Naive thymus-derived CD4-positive, alpha-beta T cell (primary cell): ENCODE results near the gene GBA2. TPM values are rescaled to one million over a fixed set of nuclear protein-coding genes. Genes with fewer than 3 reads are reported as not detected.
A peak's percentile ranks its signal among the peaks of the same experiment; 100 is the strongest.

ENCODE experiments used
- ATAC-seq: fragments of 150-1000 bp; cut with Tn5 transposase; 2 replicates; pipeline ENCODE4 v1.10.0; 2021; ENCODE audit warnings: mild to moderate bottlenecking, moderate library complexity
- CTCF ChIA-PET: fragments of 350-600 bp; sonication (Branson Sonifier 250); formaldehyde crosslinking; loops from one replicate; lab custom pipeline; 2021; ENCODE audit warnings: antibody characterized with exemption; lab: Charles Lee
- POLR2A ChIA-PET: fragments of 350-600 bp; sonication (Branson Sonifier 250); formaldehyde crosslinking; loops from one replicate; lab custom pipeline; 2021; ENCODE audit warnings: antibody characterized with exemption, inconsistent platforms; lab: Charles Lee
- DNase-seq, 9 donors: peaks; one replicate each; pipeline versions ENCODE4 v3.0.0 to v3.0.0-alpha.2; 2020 to 2022; ENCODE audit warnings: mixed read lengths in 1 of 9
- H3K27ac ChIP-seq: one replicate; pipeline ENCODE4 v1.7.0; 2013; ENCODE audit warnings: mild to moderate bottlenecking, low read depth, low read length, moderate library complexity
- H3K27me3 ChIP-seq, 2 donors: one replicate each; pipeline ENCODE4 v1.7.0; 2013; ENCODE audit warnings: low read length in 2 of 2, mild to moderate bottlenecking in 2 of 2, moderate library complexity in 2 of 2; ENCODE audit not compliant: control insufficient read depth in 2 of 2, insufficient read depth in 2 of 2
- H3K36me3 ChIP-seq, 3 experiments: 1 replicate in 2 of 3; 2 replicates in 1 of 3; pipeline ENCODE4 v1.7.0; 2013; ENCODE audit warnings: low read length in 3 of 3, mild to moderate bottlenecking in 3 of 3, moderate library complexity in 1 of 3; ENCODE audit not compliant: insufficient read depth in 3 of 3, control insufficient read depth in 2 of 3
- H3K4me1 ChIP-seq, 2 donors: one replicate each; pipeline ENCODE4 v1.7.0; 2013; ENCODE audit warnings: low read length in 2 of 2, mild to moderate bottlenecking in 2 of 2, moderate library complexity in 1 of 2; ENCODE audit not compliant: control insufficient read depth in 2 of 2, insufficient read depth in 2 of 2
- H3K4me3 ChIP-seq: 2 replicates; pipeline ENCODE4 v1.7.0; 2013; ENCODE audit warnings: mild to moderate bottlenecking, low read length
- H3K9me3 ChIP-seq, 3 experiments: 1 replicate in 2 of 3; 2 replicates in 1 of 3; pipeline ENCODE4 v1.7.0; 2013; ENCODE audit warnings: low read length in 3 of 3; ENCODE audit not compliant: control insufficient read depth in 2 of 3
- H3K27ac Mint-ChIP-seq, 9 donors: one replicate each; pipeline ENCODE4 v1.8.0; 2020 to 2022; ENCODE audit warnings: mixed read lengths in 9 of 9, mild to moderate bottlenecking in 8 of 9, moderate library complexity in 5 of 9, inconsistent platforms in 2 of 9
- H3K27me3 Mint-ChIP-seq, 5 donors: one replicate each; pipeline ENCODE4 v1.8.0; 2021 to 2022; ENCODE audit warnings: mixed read lengths in 5 of 5, mild to moderate bottlenecking in 1 of 5
- H3K36me3 Mint-ChIP-seq, 5 donors: one replicate each; pipeline ENCODE4 v1.8.0; 2020 to 2022; ENCODE audit warnings: mixed read lengths in 5 of 5, mild to moderate bottlenecking in 3 of 5, inconsistent platforms in 1 of 5
- H3K4me1 Mint-ChIP-seq, 7 donors: one replicate each; pipeline ENCODE4 v1.8.0; 2020 to 2022; ENCODE audit warnings: mixed read lengths in 7 of 7, mild to moderate bottlenecking in 3 of 7, inconsistent platforms in 1 of 7
- H3K4me3 Mint-ChIP-seq, 10 donors: one replicate each; pipeline ENCODE4 v1.8.0; 2020 to 2022; ENCODE audit warnings: mild to moderate bottlenecking in 10 of 10, mixed read lengths in 10 of 10, moderate library complexity in 6 of 10, inconsistent platforms in 2 of 10
- H3K9me3 Mint-ChIP-seq, 11 donors: one replicate each; pipeline ENCODE4 v1.8.0; 2020 to 2022; ENCODE audit warnings: mixed read lengths in 11 of 11, mild to moderate bottlenecking in 4 of 11, inconsistent platforms in 1 of 11, moderate library complexity in 1 of 11
- intact Hi-C, 2 donors: fragments of 100-400 bp; cut with micrococcal nuclease; formaldehyde crosslinking; loops; one replicate each; pipeline ENCODE4 v1.15.1; 2023
- polyA plus RNA-seq, 2 donors: library from polyadenylated mRNA; unstranded; fragments of 300-500 nt; fragmentation: Illumina TruSeq; gene quantifications; one replicate each; pipeline ENCODE4 v1.2.3, GENCODE V29; 2021
- total RNA-seq, 6 experiments: library from RNA in 5 of 6; stranded (reverse) in 5 of 6; gene quantifications; 1 replicate in 5 of 6; 2 replicates in 1 of 6; pipeline ENCODE4 v1.2.3 and lab custom pipeline; 2021 to 2026

The GBA2 gene
- total and polyA plus RNA-seq, 7 experiments from 2014 or later: 18.0 to 55.4 (median 47.5) TPM

GRCh38 chr9:35736201-35736633 lies 12.8 kb downstream of the GBA2 start:
- intact Hi-C loops: loop anchor here (1.0 to 10.0 kb wide), 8 partner anchors 12 to 1071 kb away; partner anchors contain the start of genes CCL27 (in 1 of the 2), GBA2 (in 1 of the 2) and RGP1 (in 1 of the 2)
- Mint-ChIP-seq H3K36me3 (peaks cover 0 to 20% (median 14%) of the 10 kb centered on the region in 5 donors), H3K27me3 (no peaks in the 10 kb centered on the region), H3K9me3 (peaks cover 0 to 2% (median 0%) of the 10 kb centered on the region in 11 donors), H3K27ac (peak overlapping the region in 6 of 9 donors; percentile 1 to 81 (median 29)), H3K4me3 (peak overlapping the region in 1 of 10 donors; percentile 56), H3K4me1 (peaks cover 17 to 34% (median 22%) of the 10 kb centered on the region in 7 donors)
- DNase-seq (peak; percentile 27 to 75 (median 73)), ATAC-seq (peak; percentile 28)
- Histone ChIP-seq H3K27me3 (no peaks in the 10 kb centered on the region), H3K27ac (no peak overlapping the region), H3K4me1 (peaks cover 18 to 22% of the 10 kb centered on the region in 2 donors), H3K36me3 (peaks cover 5 to 60% (median 8%) of the 10 kb centered on the region in 3 experiments), H3K4me3 (no peak overlapping the region), H3K9me3 (no peaks in the 10 kb centered on the region)
- ChIA-PET CTCF (interaction anchor here (0.6 to 5.6 kb wide), 15 partner anchors 11 to 146 kb away, joined by 3 to 61 read pairs (median 4); partner anchors contain the start of genes GBA2 and RGP1), POLR2A (interaction anchor here (0.6 to 7.2 kb wide), 6 partner anchors 10 to 88 kb away, joined by 3 to 89 read pairs (median 6); partner anchors contain the start of genes GBA2, RGP1 and SIT1)

- Histone ChIP-seq H3K4me1 (peaks cover 39 to 43% of the 10 kb centered on the region in 2 donors), H3K27ac (peak overlapping the region; percentile 93), H3K27me3 (no peaks in the 10 kb centered on the region), H3K4me3 (no peak overlapping the region), H3K36me3 (peaks cover 5 to 39% (median 8%) of the 10 kb centered on the region in 3 experiments), H3K9me3 (no peaks in the 10 kb centered on the region)
- peaks cover 0 to 20% (median 12%) of the 10 kb centered on the region in 5 donors for H3K36me3 Mint-ChIP-seq
- H3K4me1 Mint-ChIP-seq: peaks cover 20 to 34% (median 22%) of the 10 kb centered on the region in 7 donors
- POLR2A ChIA-PET: interaction anchor here (0.7 to 7.2 kb wide), 4 partner anchors 15 to 98 kb away, joined by 3 to 89 read pairs (median 15); partner anchors contain the start of genes GBA2, RGP1 and SIT1
- intact Hi-C loops: loop anchor here in 1 of 2 donors (10.0 kb wide), 2 partner anchors 249 to 1069 kb away; partner anchors contain the start of gene CCL27
- ATAC-seq (no peak), DNase-seq (no peak)
- H3K4me3 Mint-ChIP-seq: peak overlapping the region in 4 of 10 donors; percentile 21 to 47 (median 30)
- peak overlapping the region in 2 of 9 donors; percentile 22 to 33 for H3K27ac Mint-ChIP-seq
- peaks cover 0 to 2% (median 0%) of the 10 kb centered on the region in 11 donors for H3K9me3 Mint-ChIP-seq
- no peaks in the 10 kb centered on the region for H3K27me3 Mint-ChIP-seq
- CTCF ChIA-PET: interaction anchor here (1.1 to 5.6 kb wide), 4 partner anchors 14 to 76 kb away, joined by 3 to 61 read pairs (median 6); partner anchors contain the start of genes CCDC107, GBA2, RGP1 and RMRP
These were observed 14.9 kb downstream of the GBA2 start for GRCh38 chr9:35734096-35734495.

- H3K4me3 Mint-ChIP-seq: peak overlapping the region in 5 of 10 donors; percentile 87 to 97 (median 94)
- no peak for ATAC-seq
- H3K9me3 ChIP-seq: no peaks in the 10 kb centered on the region
- peaks cover 49 to 53% of the 10 kb centered on the region in 2 donors for H3K4me1 ChIP-seq
- intact Hi-C loops: loop anchor here (1.0 to 10.0 kb wide), 19 partner anchors 16 to 1086 kb away; partner anchors contain the start of genes GBA2 (in 2 of the 2), RGP1 (in 2 of the 2), CCDC107 (in 1 of the 2) and CCL27 (in 1 of the 2)
- DNase-seq: peak in 1 of 9 donors; percentile 13
- peak overlapping the region; percentile 98 for H3K4me3 ChIP-seq
- H3K9me3 Mint-ChIP-seq: no peaks in the 10 kb centered on the region
- H3K27me3 Mint-ChIP-seq: no peaks in the 10 kb centered on the region
- H3K4me1 Mint-ChIP-seq: peaks cover 20 to 34% (median 22%) of the 10 kb centered on the region in 7 donors
- H3K27me3 ChIP-seq: no peaks in the 10 kb centered on the region
- H3K27ac ChIP-seq: peak overlapping the region; percentile 93
- ChIA-PET POLR2A (interaction anchor here (0.7 to 7.2 kb wide), 19 partner anchors 9 to 129 kb away, joined by 3 to 89 read pairs (median 6); partner anchors contain the start of genes ARHGEF39, CCDC107, GBA2 and HINT2), CTCF (interaction anchor here (0.6 to 4.8 kb wide), 15 partner anchors 8 to 178 kb away, joined by 3 to 28 read pairs (median 4); partner anchors contain the start of genes CCDC107, GBA2, RGP1 and RMRP)
- H3K27ac Mint-ChIP-seq: peak overlapping the region in 6 of 9 donors; percentile 80 to 96 (median 92)
- H3K36me3 ChIP-seq: peaks cover 5 to 28% (median 6%) of the 10 kb centered on the region in 3 experiments
- H3K36me3 Mint-ChIP-seq: peaks cover 0 to 14% (median 8%) of the 10 kb centered on the region in 5 donors
These were observed 16.1 kb downstream of the GBA2 start for GRCh38 chr9:35732800-35733541.

GRCh38 chr9:35732185-35732799 lies 16.7 kb downstream of the GBA2 start, which contains the start of the genes CREB3 and TLN1:
Gene CREB3, plus strand, starts transcription at chr9:35732666. Its CDS starts 107 bp downstream, at chr9:35732773.
Gene TLN1, minus strand, starts transcription at chr9:35732195. Its CDS starts 6,501 bp downstream, at chr9:35725694.
- ATAC-seq (peak; percentile 94), DNase-seq (peak; percentile 86 to 98 (median 96))
- POLR2A ChIA-PET: interaction anchor here (0.5 to 7.2 kb wide), 24 partner anchors 8 to 1085 kb away, joined by 3 to 89 read pairs (median 5); partner anchors contain the start of genes ARHGEF39, CCDC107, GBA2 and HINT2
- Histone ChIP-seq H3K4me1 (peaks cover 56 to 60% of the 10 kb centered on the region in 2 donors), H3K27ac (peak within 1 kb of the TSS; percentile 93), H3K36me3 (peaks cover 0 to 21% (median 5%) of the 10 kb centered on the region in 3 experiments), H3K9me3 (no peaks in the 10 kb centered on the region), H3K27me3 (no peaks in the 10 kb centered on the region), H3K4me3 (peak within 1 kb of the TSS; percentile 98)
- peaks cover 0 to 14% (median 8%) of the 10 kb centered on the region in 5 donors for H3K36me3 Mint-ChIP-seq
- H3K4me1 Mint-ChIP-seq: peaks cover 20 to 34% (median 22%) of the 10 kb centered on the region in 7 donors
- CTCF ChIA-PET: interaction anchor here (0.6 to 6.4 kb wide), 18 partner anchors 9 to 178 kb away, joined by 3 to 50 read pairs (median 5); partner anchors contain the start of genes CCDC107, GBA2, RGP1 and RMRP
- intact Hi-C loops: loop anchor here (1.0 to 10.0 kb wide), 19 partner anchors 17 to 1085 kb away; partner anchors contain the start of genes GBA2 (in 2 of the 2), RGP1 (in 2 of the 2), CCDC107 (in 1 of the 2) and CCL27 (in 1 of the 2)
- peak within 1 kb of the TSS in 6 of 9 donors; percentile 80 to 96 (median 92) for H3K27ac Mint-ChIP-seq
- H3K27me3 Mint-ChIP-seq: no peaks in the 10 kb centered on the region
- H3K9me3 Mint-ChIP-seq: no peaks in the 10 kb centered on the region
- peak within 1 kb of the TSS in 5 of 10 donors; percentile 87 to 97 (median 94) for H3K4me3 Mint-ChIP-seq

- DNase-seq: peak in 2 of 9 donors; percentile 26
- Histone ChIP-seq H3K4me3 (peak overlapping the region; percentile 98), H3K27ac (peak overlapping the region; percentile 93), H3K27me3 (no peaks in the 10 kb centered on the region), H3K36me3 (peaks cover 0 to 14% (median 5%) of the 10 kb centered on the region in 3 experiments), H3K9me3 (no peaks in the 10 kb centered on the region), H3K4me1 (peaks cover 62 to 67% of the 10 kb centered on the region in 2 donors)
- Mint-ChIP-seq H3K27me3 (no peaks in the 10 kb centered on the region), H3K9me3 (peaks cover 0 to 2% (median 0%) of the 10 kb centered on the region in 11 donors), H3K4me3 (peak overlapping the region in 5 of 10 donors; percentile 87 to 97 (median 94)), H3K4me1 (peaks cover 21 to 34% (median 24%) of the 10 kb centered on the region in 7 donors), H3K36me3 (peaks cover 0 to 16% (median 8%) of the 10 kb centered on the region in 5 donors), H3K27ac (peak overlapping the region in 6 of 9 donors; percentile 80 to 96 (median 92))
- ATAC-seq: no peak
- ChIA-PET POLR2A (interaction anchor here (0.7 to 7.2 kb wide), 23 partner anchors 10 to 1084 kb away, joined by 3 to 89 read pairs (median 5); partner anchors contain the start of genes CCDC107, GBA2, HINT2 and MSMP), CTCF (interaction anchor here (0.5 to 6.4 kb wide), 17 partner anchors 12 to 128 kb away, joined by 3 to 50 read pairs (median 5); partner anchors contain the start of genes ARHGEF39, CCDC107, GBA2 and RGP1)
- intact Hi-C loops: loop anchor here (1.0 to 10.0 kb wide), 19 partner anchors 18 to 1085 kb away; partner anchors contain the start of genes GBA2 (in 2 of the 2), RGP1 (in 2 of the 2), CCDC107 (in 1 of the 2) and CCL27 (in 1 of the 2)
These were observed 17.4 kb downstream of the GBA2 start for GRCh38 chr9:35731415-35732184.
